GM12872 (cell line): Measurements from ENCODE around the gene PDE11A.

Experiments used
- TF ChIP-seq, protein P1 (sequence below): IDR thresholded peaks from 3 replicates; pipeline ENCODE4 v1.5.1; 2011; ENCODE audit warnings: low read depth, mild to moderate bottlenecking, low read length, moderate library complexity; ENCODE audit not compliant: insufficient read depth

PDE11A gene

DNA sequence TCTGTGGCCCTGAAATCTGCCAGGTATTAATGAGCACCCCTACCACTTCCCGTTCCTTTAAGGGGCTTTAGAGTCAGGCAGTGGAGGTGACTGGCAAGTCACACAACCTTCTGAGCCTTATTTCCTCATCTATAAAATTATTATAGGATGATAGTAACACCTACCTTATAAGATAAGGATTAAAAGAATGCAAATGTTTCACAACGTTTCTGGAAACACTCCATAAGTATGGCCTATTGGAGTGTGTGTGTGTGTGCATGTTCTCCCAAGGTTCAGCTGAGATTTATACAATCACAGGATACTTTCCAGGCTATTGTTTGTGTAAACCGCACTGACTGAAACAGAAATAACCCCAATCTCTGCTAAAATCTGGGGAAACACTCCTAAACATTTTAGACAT lies 176.0 kb downstream of the PDE11A start:
- TF ChIP-seq, protein P1, sequence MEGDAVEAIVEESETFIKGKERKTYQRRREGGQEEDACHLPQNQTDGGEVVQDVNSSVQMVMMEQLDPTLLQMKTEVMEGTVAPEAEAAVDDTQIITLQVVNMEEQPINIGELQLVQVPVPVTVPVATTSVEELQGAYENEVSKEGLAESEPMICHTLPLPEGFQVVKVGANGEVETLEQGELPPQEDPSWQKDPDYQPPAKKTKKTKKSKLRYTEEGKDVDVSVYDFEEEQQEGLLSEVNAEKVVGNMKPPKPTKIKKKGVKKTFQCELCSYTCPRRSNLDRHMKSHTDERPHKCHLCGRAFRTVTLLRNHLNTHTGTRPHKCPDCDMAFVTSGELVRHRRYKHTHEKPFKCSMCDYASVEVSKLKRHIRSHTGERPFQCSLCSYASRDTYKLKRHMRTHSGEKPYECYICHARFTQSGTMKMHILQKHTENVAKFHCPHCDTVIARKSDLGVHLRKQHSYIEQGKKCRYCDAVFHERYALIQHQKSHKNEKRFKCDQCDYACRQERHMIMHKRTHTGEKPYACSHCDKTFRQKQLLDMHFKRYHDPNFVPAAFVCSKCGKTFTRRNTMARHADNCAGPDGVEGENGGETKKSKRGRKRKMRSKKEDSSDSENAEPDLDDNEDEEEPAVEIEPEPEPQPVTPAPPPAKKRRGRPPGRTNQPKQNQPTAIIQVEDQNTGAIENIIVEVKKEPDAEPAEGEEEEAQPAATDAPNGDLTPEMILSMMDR, result no peak

DNA sequence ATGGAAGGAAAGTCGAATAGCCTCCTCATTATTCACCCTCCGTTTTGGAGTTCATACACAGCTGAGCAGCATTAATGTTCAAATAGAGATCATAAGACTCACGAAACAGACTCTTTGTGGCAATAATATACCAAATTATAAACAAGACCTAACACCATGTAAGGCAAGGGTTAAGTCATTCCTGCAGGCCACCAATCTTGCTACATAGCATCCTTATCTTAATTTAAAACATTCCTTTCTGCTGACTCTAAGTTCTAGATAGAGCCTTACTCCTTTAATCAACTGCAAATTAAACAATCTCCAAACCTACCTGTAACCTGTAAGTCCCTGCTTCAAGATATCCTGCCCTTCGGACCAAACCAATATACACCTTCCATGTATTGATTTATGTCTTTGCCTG lies 178.0 kb downstream of the PDE11A start:
- TF ChIP-seq, protein P1, result no peak

DNA sequence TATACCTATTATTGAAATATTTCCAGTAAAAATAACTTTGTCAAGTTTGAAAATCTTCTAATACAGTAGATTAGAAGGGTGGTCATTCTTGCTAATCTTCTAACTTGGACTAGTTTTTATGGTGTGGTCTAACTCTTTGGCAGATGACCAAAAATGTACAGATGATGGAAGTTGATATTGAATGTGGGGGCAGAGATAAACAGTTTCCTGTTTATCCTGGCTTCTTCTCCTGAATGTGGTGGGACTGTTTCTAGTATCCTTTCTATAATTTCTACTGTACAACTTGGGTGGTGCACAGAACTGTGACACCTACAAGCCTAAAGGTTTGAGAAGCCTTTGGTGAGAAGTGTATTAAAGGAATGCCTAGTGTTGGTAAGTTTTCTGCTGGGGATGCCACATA lies 178.7 kb downstream of the PDE11A start:
- TF ChIP-seq, protein P1, result no peak

DNA sequence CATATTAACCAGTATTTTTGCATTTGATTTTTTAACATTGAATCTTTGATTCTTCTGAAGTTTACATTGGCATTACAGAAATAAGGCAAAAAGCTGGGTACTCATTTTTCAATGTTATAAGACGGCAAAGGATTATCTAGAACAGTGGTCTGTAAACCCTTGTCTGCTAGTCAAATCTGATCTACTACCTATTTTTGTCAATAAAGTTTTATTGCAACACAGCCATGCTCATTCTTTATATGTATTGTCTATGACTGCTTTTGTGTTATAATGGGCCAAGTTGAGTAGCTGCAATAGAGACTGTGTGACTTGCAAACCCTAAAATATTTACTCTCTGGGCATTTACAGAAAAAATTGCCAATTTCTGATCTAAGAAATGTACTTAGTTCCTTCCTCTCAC lies 181.0 kb downstream of the PDE11A start:
- TF ChIP-seq, protein P1, result no peak

DNA sequence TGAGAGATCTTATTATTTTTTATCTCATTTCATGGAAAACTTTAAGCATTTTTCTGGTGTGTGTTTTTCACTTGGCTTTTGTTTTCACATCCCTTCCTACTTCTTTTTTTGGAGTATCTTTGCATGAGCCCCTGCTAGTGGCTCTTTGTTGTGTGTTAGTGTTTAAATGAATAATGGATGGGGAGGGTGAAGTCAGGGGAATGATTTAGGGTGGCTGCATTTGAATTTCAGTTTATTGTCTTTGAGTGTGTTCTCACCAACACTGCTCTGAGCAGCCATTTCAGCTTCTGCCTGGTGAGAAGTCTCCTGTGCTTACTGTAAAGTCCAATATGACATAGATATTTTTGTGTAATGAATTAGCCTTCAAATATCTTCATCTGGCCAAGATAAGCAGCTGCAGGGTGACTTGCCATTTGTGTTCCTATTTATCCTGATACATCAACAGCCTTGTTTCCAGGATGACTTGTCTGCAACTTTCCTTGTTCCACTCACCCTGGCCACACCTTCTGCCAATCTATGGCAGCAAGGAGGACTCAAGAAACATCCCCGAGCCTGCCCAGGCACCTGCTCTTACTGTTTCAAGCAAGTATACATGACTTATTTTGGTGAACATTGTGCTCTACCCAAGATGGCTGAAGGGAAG lies 182.6 kb downstream of the PDE11A start:
- TF ChIP-seq, protein P1, result no peak

DNA sequence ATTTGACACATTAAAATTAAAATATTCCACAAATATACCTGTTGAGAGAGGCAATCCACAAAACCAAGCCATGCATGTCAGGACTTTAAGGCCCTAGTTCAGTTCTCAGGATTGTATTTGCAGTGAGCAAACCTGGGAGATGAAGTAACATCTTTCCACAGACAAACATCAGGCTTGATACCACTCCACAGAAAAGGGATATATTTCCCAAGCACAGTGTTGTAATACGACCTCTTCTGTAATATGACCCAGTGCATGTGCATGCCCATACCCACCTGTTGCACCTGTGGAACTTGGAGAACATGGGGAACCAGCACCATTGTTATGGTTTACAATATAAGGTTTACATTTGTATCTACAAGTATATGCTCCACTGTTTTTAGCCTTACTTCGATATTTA lies 184.0 kb downstream of the PDE11A start:
- TF ChIP-seq, protein P1, result no peak

DNA sequence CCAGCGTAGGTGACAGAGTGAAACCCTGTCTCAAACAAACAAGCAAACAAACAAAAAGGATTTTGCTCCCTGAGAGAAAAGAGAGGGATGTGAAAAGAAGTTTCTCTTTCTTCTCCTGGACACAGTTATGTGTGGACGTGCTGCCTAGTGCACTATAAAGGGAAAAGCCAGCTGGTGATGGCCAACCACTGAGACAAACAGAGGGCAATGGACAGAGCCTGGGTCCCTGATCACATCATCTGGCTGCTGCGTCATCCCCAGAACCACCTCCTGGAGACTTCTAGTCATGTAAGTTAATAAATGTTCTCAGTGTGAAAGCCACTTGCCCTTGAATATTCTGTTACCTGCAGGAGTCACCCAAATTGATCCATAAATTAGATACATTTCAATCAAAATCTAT lies 184.9 kb downstream of the PDE11A start:
- TF ChIP-seq, protein P1, result no peak
